Caco-2 (cell line): ENCODE measurements around the gene PSME4. TPM values are rescaled to one million over a fixed set of nuclear protein-coding genes. Genes with fewer than 3 reads are reported as not detected.

Experiments
- BruUV-seq: library from RNA; stranded (reverse); fragments of 400-500 nt; replicated peaks from 2 replicates; lab custom pipeline; 2021; lab: Mats Ljungman, UMichigan
- CTCF ChIA-PET: fragments of 300-600 bp; sonication (Branson Sonifier 250); formaldehyde crosslinking; loops from one replicate; lab custom pipeline; 2022; ENCODE audit warnings: antibody characterized with exemption; lab: Charles Lee
- POLR2A ChIA-PET: fragments of 300-600 bp; sonication (Branson Sonifier 250); formaldehyde crosslinking; loops from one replicate; lab custom pipeline; 2022; ENCODE audit warnings: antibody characterized with exemption; lab: Charles Lee
- DNase-seq, 2 experiments: peaks; one replicate each; pipeline versions ENCODE4 v3.0.0 to v3.0.0-alpha.2; 2020 to 2022
- H3K27me3 ChIP-seq: replicated peaks from 2 replicates; pipeline ENCODE4 v1.6.0; 2011; ENCODE audit warnings: low read length; ENCODE audit not compliant: control insufficient read depth, insufficient read depth
- H3K36me3 ChIP-seq: 2 replicates; pipeline ENCODE4 v1.5.1; 2011; ENCODE audit warnings: low read length; ENCODE audit not compliant: control insufficient read depth, insufficient read depth
- H3K4me1 ChIP-seq: fragments of 250-450 bp; sonication (Bioruptor Pico); 2 replicates; pipeline ENCODE4 v1.5.1; 2020; ENCODE audit warnings: mild to moderate bottlenecking
- H3K4me3 ChIP-seq: 2 replicates; pipeline ENCODE4 v1.5.1; 2011; ENCODE audit warnings: low read depth, mild to moderate bottlenecking, control low read depth, low read length
- H3K9me3 ChIP-seq: fragments of 250-450 bp; sonication (Bioruptor Pico); 2 replicates; pipeline ENCODE4 v1.5.1; 2020; ENCODE audit warnings: mild to moderate bottlenecking, moderate library complexity
- H3K27ac Mint-ChIP-seq: one replicate; pipeline ENCODE4 v1.8.0; 2022; ENCODE audit warnings: mixed read lengths; ENCODE audit not compliant: unreplicated experiment
- H3K27me3 Mint-ChIP-seq: one replicate; pipeline ENCODE4 v1.8.0; 2022; ENCODE audit warnings: mixed read lengths; ENCODE audit not compliant: insufficient read depth, unreplicated experiment
- H3K36me3 Mint-ChIP-seq: one replicate; pipeline ENCODE4 v1.8.0; 2022; ENCODE audit warnings: mild to moderate bottlenecking, mixed read lengths; ENCODE audit not compliant: insufficient read depth, unreplicated experiment
- H3K4me1 Mint-ChIP-seq: one replicate; pipeline ENCODE4 v1.8.0; 2022; ENCODE audit warnings: low read depth, mixed read lengths; ENCODE audit not compliant: unreplicated experiment
- H3K4me3 Mint-ChIP-seq: one replicate; pipeline ENCODE4 v1.8.0; 2022; ENCODE audit warnings: mild to moderate bottlenecking, moderate library complexity, mixed read lengths; ENCODE audit not compliant: unreplicated experiment
- H3K9me3 Mint-ChIP-seq: one replicate; pipeline ENCODE4 v1.8.0; 2022; ENCODE audit warnings: mixed read lengths; ENCODE audit not compliant: unreplicated experiment
- intact Hi-C: fragments of 100-400 bp; cut with micrococcal nuclease; formaldehyde crosslinking; loops from one replicate; pipeline ENCODE4 v1.10.0; 2022; ENCODE audit not compliant: unreplicated experiment
- total RNA-seq: library from RNA; stranded (reverse); gene quantifications from 2 replicates; pipeline ENCODE4 v1.2.3, GENCODE V29; 2022
- TF ChIP-seq, protein P1 (sequence below), 2 experiments: fragments of 200-600 bp in 1 of 2; IDR thresholded peaks; 1 replicate in 1 of 2; 2 replicates in 1 of 2; pipeline versions ENCODE4 v1.5.1 to v1.8.0; 2011 to 2022; ENCODE audit warnings: antibody characterized with exemption in 1 of 2, control low read depth in 1 of 2, inconsistent platforms in 1 of 2, low read depth in 1 of 2, low read length in 1 of 2, mild to moderate bottlenecking in 1 of 2, moderate library complexity in 1 of 2; ENCODE audit not compliant: insufficient read depth in 1 of 2, severe bottlenecking in 1 of 2, unreplicated experiment in 1 of 2

The PSME4 gene
- total RNA-seq, 1 experiment from 2014 or later, result 79.0 TPM

DNA sequence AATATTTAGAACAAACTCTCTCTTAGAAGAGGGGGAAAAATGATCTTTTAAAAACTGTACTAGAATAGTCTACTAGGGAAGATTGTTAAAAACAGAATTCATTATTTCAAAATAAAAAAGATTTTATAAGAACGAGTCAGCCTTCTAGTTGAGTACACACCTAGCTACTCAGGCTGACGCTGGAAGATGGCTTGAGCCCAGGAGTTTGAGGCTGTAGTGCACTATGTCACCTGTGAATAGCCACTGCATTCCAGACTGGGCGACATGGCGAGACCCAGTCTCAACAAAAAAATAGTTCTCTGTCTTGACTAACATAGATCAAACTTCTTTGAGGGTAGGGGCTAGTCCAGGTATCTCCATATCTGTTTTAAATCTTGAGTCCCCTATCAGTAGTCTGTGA lies 150.1 kb downstream of the PSME4 start:
- Histone ChIP-seq H3K4me1 (no peaks in the 10 kb centered on the region), H3K4me3 (no peak overlapping the region), H3K36me3 (0 out of 2 replicates have a peak, but pooled peaks cover 1% of the 10 kb centered on the region), H3K9me3 (no peaks in the 10 kb centered on the region), H3K27me3 (no peaks in the 10 kb centered on the region)
- TF ChIP-seq, protein P1, sequence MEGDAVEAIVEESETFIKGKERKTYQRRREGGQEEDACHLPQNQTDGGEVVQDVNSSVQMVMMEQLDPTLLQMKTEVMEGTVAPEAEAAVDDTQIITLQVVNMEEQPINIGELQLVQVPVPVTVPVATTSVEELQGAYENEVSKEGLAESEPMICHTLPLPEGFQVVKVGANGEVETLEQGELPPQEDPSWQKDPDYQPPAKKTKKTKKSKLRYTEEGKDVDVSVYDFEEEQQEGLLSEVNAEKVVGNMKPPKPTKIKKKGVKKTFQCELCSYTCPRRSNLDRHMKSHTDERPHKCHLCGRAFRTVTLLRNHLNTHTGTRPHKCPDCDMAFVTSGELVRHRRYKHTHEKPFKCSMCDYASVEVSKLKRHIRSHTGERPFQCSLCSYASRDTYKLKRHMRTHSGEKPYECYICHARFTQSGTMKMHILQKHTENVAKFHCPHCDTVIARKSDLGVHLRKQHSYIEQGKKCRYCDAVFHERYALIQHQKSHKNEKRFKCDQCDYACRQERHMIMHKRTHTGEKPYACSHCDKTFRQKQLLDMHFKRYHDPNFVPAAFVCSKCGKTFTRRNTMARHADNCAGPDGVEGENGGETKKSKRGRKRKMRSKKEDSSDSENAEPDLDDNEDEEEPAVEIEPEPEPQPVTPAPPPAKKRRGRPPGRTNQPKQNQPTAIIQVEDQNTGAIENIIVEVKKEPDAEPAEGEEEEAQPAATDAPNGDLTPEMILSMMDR (IDR thresholded peaks at IDR 0.05; ENCODE audit: insufficient read depth in 1 of 2, low read depth in 1 of 2, low read length in 1 of 2, severe bottlenecking in 1 of 2, unreplicated experiment in 1 of 2), result no peak
- Mint-ChIP-seq H3K4me3 (no peak overlapping the region), H3K27ac (no peak overlapping the region), H3K4me1 (no peaks in the 10 kb centered on the region), H3K27me3 (no peaks in the 10 kb centered on the region), H3K9me3 (no peaks in the 10 kb centered on the region), H3K36me3 (peaks cover 23% of the 10 kb centered on the region)
- ChIA-PET CTCF (no interaction called here), POLR2A (no interaction called here)
- no peak for DNase-seq
- intact Hi-C loops, result loop anchor here (10.0 kb wide), 1 partner anchor 396 kb away; no protein-coding TSS in a partner anchor
- no TSS peak for BruUV-seq

DNA sequence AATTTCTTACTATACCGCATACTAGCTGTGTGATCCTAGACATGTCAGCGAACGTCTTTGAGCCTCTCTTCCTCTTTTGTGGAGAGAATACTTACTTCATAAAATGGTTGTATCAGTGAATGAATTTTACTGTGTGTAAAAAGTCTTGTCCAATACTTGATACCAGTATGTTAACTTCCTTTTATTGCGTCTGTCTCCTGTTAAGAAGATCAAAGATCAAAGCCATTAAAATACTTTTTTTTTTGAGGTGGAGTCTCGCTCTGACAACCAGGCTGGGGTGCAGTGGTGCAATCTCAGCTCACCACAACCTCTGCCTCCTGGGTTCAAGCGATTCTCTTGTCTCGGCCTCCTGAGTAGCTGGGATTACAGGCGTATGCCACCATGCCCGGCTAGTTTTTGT lies 150.7 kb downstream of the PSME4 start:
- DNase-seq, result no peak
- no TSS peak for BruUV-seq
- H3K4me1 ChIP-seq, result no peaks in the 10 kb centered on the region
- H3K4me3 ChIP-seq, result no peak overlapping the region
- ChIA-PET POLR2A (no interaction called here), CTCF (interaction anchor here (0.6 kb wide), 1 partner anchor 24 kb away, joined by 3 read pairs; no protein-coding TSS in a partner anchor)
- H3K27me3 Mint-ChIP-seq, result no peaks in the 10 kb centered on the region
- H3K27me3 ChIP-seq, result no peaks in the 10 kb centered on the region
- TF ChIP-seq, protein P1 (IDR thresholded peaks at IDR 0.05; ENCODE audit: insufficient read depth in 1 of 2, low read depth in 1 of 2, low read length in 1 of 2, severe bottlenecking in 1 of 2, unreplicated experiment in 1 of 2), result no peak
- no peak overlapping the region for H3K4me3 Mint-ChIP-seq
- H3K36me3 Mint-ChIP-seq, result peaks cover 29% of the 10 kb centered on the region
- H3K4me1 Mint-ChIP-seq, result no peaks in the 10 kb centered on the region
- no peak overlapping the region for H3K27ac Mint-ChIP-seq
- H3K9me3 Mint-ChIP-seq, result no peaks in the 10 kb centered on the region
- H3K9me3 ChIP-seq, result no peaks in the 10 kb centered on the region
- intact Hi-C loops, result loop anchor here (10.0 kb wide), 1 partner anchor 395 kb away; no protein-coding TSS in a partner anchor
- H3K36me3 ChIP-seq, result 0 out of 2 replicates have a peak, but pooled peaks cover 1% of the 10 kb centered on the region

DNA sequence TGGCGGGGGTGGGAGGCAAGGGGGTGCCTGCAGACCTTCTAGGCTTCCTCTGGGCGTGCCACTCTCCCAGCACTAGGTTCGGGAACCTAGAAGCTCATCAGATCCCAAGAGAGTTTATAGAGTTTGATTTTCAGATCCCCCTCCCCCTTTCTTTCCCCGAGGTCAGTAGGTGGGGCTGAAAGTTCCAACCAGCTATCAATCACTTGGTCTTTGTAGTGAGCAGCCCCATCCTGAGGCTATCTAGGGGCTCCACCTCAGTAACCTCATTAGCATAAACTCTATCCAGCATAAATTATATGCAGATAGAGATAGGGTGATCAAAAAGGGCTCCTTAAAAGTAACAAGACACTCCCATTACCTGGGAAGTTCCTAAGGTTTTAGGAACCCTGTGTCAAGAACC lies 151.2 kb downstream of the PSME4 start:
- H3K27me3 Mint-ChIP-seq, result no peaks in the 10 kb centered on the region
- Histone ChIP-seq H3K9me3 (no peaks in the 10 kb centered on the region), H3K27me3 (no peaks in the 10 kb centered on the region), H3K36me3 (0 out of 2 replicates have a peak, but pooled peaks cover 1% of the 10 kb centered on the region), H3K4me3 (no peak overlapping the region), H3K4me1 (no peaks in the 10 kb centered on the region)
- ChIA-PET POLR2A (no interaction called here), CTCF (interaction anchor here (0.6 kb wide), 1 partner anchor 25 kb away, joined by 3 read pairs; no protein-coding TSS in a partner anchor)
- no peak for DNase-seq
- BruUV-seq, result no TSS peak
- TF ChIP-seq, protein P1 (IDR thresholded peaks at IDR 0.05; ENCODE audit: insufficient read depth in 1 of 2, low read depth in 1 of 2, low read length in 1 of 2, severe bottlenecking in 1 of 2, unreplicated experiment in 1 of 2), result no peak
- H3K4me3 Mint-ChIP-seq, result no peak overlapping the region
- intact Hi-C loops, result loop anchor here (10.0 kb wide), 1 partner anchor 395 kb away; no protein-coding TSS in a partner anchor
- no peak overlapping the region for H3K27ac Mint-ChIP-seq
- H3K9me3 Mint-ChIP-seq, result no peaks in the 10 kb centered on the region
- H3K4me1 Mint-ChIP-seq, result no peaks in the 10 kb centered on the region
- H3K36me3 Mint-ChIP-seq, result peaks cover 31% of the 10 kb centered on the region
